ENCODE results near the gene OSCP1. TPM values are rescaled to one million over a fixed set of nuclear protein-coding genes. Genes with fewer than 3 reads are reported as not detected.
A peak's percentile ranks its signal among the peaks of the same experiment; 100 is the strongest.
"Not testable (repeated sequence)": the region's sequence is repeated elsewhere in the genome, so short reads cannot be mapped to it uniquely, and the experiment has no call there.

OSCP1 gene
- total RNA-seq, 1 donor from 2014 or later = 21.0 TPM

- not testable (repeated sequence) for DNase-seq (ENCODE audit: low spot score, unreplicated experiment)
- TF ChIP-seq CTCF (IDR thresholded peaks at IDR 0.05; ENCODE audit: unreplicated experiment) = peak; percentile 11
These were observed 27.4 kb upstream of the OSCP1 start for GRCh38 chr1:36477615-36478014.

GRCh38 chr1:36476945-36477344 is 26.7 kb upstream of the OSCP1 start:
- no peaks in the 10 kb centered on the region for H3K9me3 Mint-ChIP-seq (ENCODE audit: low read depth)
- H3K4me1 Mint-ChIP-seq (ENCODE audit: low read depth) = peaks cover 13% of the 10 kb centered on the region
- no peak overlapping the region for H3K27ac Mint-ChIP-seq
- H3K4me3 Mint-ChIP-seq (ENCODE audit: low read depth) = no peak overlapping the region
- no peak for TF ChIP-seq CTCF (IDR thresholded peaks at IDR 0.05; ENCODE audit: unreplicated experiment)
- H3K36me3 Mint-ChIP-seq (ENCODE audit: insufficient read depth) = no peaks in the 10 kb centered on the region
- DNase-seq (ENCODE audit: low spot score, unreplicated experiment) = no peak
- H3K27me3 Mint-ChIP-seq = no peaks in the 10 kb centered on the region

More at GRCh38 chr1:36477615-36478014, 27.4 kb upstream of the OSCP1 start:
- peak overlapping the region; percentile 64 for H3K27ac Mint-ChIP-seq
- not testable (repeated sequence) for H3K27me3 Mint-ChIP-seq; H3K4me3 Mint-ChIP-seq (ENCODE audit: low read depth); H3K9me3 Mint-ChIP-seq (ENCODE audit: low read depth); H3K36me3 Mint-ChIP-seq (ENCODE audit: insufficient read depth)
- peaks cover 16% of the 10 kb centered on the region for H3K4me1 Mint-ChIP-seq (ENCODE audit: low read depth)

- no peak for TF ChIP-seq CTCF (IDR thresholded peaks at IDR 0.05; ENCODE audit: unreplicated experiment)
- no peak for DNase-seq (ENCODE audit: low spot score, unreplicated experiment)
- H3K36me3 Mint-ChIP-seq (ENCODE audit: insufficient read depth) = no peaks in the 10 kb centered on the region
- H3K4me1 Mint-ChIP-seq (ENCODE audit: low read depth) = peaks cover 7% of the 10 kb centered on the region
- no peak overlapping the region for H3K27ac Mint-ChIP-seq
- no peaks in the 10 kb centered on the region for H3K9me3 Mint-ChIP-seq (ENCODE audit: low read depth)
- H3K27me3 Mint-ChIP-seq = no peaks in the 10 kb centered on the region
- no peak overlapping the region for H3K4me3 Mint-ChIP-seq (ENCODE audit: low read depth)
These were observed 25.8 kb upstream of the OSCP1 start for GRCh38 chr1:36475910-36476604.

GRCh38 chr1:36475341-36475740 is 25.1 kb upstream of the OSCP1 start:
- Mint-ChIP-seq H3K27me3 (no peaks in the 10 kb centered on the region), H3K27ac (no peak overlapping the region), H3K4me3 (ENCODE audit: low read depth) (no peak overlapping the region), H3K4me1 (ENCODE audit: low read depth) (peaks cover 8% of the 10 kb centered on the region), H3K9me3 (ENCODE audit: low read depth) (no peaks in the 10 kb centered on the region), H3K36me3 (ENCODE audit: insufficient read depth) (no peaks in the 10 kb centered on the region)
- no peak for DNase-seq (ENCODE audit: low spot score, unreplicated experiment)
- TF ChIP-seq CTCF (IDR thresholded peaks at IDR 0.05; ENCODE audit: unreplicated experiment) = no peak

GRCh38 chr1:36472656-36473055 is 22.4 kb upstream of the OSCP1 start:
- no peaks in the 10 kb centered on the region for H3K9me3 Mint-ChIP-seq (ENCODE audit: low read depth)
- no peak for DNase-seq (ENCODE audit: low spot score, unreplicated experiment)
- peaks cover 8% of the 10 kb centered on the region for H3K4me1 Mint-ChIP-seq (ENCODE audit: low read depth)
- no peaks in the 10 kb centered on the region for H3K36me3 Mint-ChIP-seq (ENCODE audit: insufficient read depth)
- H3K27ac Mint-ChIP-seq = no peak overlapping the region
- TF ChIP-seq CTCF (IDR thresholded peaks at IDR 0.05; ENCODE audit: unreplicated experiment) = no peak
- no peaks in the 10 kb centered on the region for H3K27me3 Mint-ChIP-seq
- H3K4me3 Mint-ChIP-seq (ENCODE audit: low read depth) = no peak overlapping the region

All from progenitor cell of endocrine pancreas (in vitro differentiated cells).